Endothelial cell of umbilical vein (primary cell): ENCODE data around the gene ATP2A2.

Source experiments
- EZH2 ChIP-seq: IDR thresholded peaks from 2 replicates; pipeline ENCODE4 v1.6.1; 2012; ENCODE audit warnings: borderline replicate concordance, low read depth, mild to moderate bottlenecking, moderate library complexity, low read length, inconsistent platforms; ENCODE audit not compliant: severe bottlenecking
- FOS ChIP-seq: IDR thresholded peaks from 2 replicates; pipeline ENCODE4 v1.6.1; 2011; ENCODE audit warnings: mild to moderate bottlenecking, low read length, moderate library complexity, borderline replicate concordance; ENCODE audit not compliant: insufficient read depth
- MYC ChIP-seq: IDR thresholded peaks from one replicate; pipeline ENCODE4 v1.6.1; 2011; ENCODE audit warnings: mild to moderate bottlenecking, low read depth, low read length
- POLR2A ChIP-seq: IDR thresholded peaks from 2 replicates; pipeline ENCODE4 v1.6.1; 2012; ENCODE audit warnings: low read depth, mild to moderate bottlenecking, control low read depth, low read length
- POLR2AphosphoS5 ChIP-seq: IDR thresholded peaks from 2 replicates; pipeline ENCODE4 v1.6.1; 2012; ENCODE audit warnings: low read depth, mild to moderate bottlenecking, control low read depth, low read length, moderate library complexity; ENCODE audit not compliant: insufficient read depth
- TF ChIP-seq, protein P1 (sequence below), 2 donors: IDR thresholded peaks; 1 replicate in 1 of 2; 2 replicates in 1 of 2; pipeline ENCODE4 v1.5.1; 2011; ENCODE audit warnings: low read length in 2 of 2, mild to moderate bottlenecking in 2 of 2, moderate library complexity in 2 of 2, control low read depth in 1 of 2, inconsistent platforms in 1 of 2, low read depth in 1 of 2; ENCODE audit not compliant: insufficient read depth in 1 of 2; ENCODE audit errors: extremely low read depth in 1 of 2
- TF ChIP-seq, protein P2 (sequence below): IDR thresholded peaks from 2 replicates; pipeline ENCODE4 v1.6.1; 2011; ENCODE audit not compliant: insufficient read depth, insufficient read length

DNA sequence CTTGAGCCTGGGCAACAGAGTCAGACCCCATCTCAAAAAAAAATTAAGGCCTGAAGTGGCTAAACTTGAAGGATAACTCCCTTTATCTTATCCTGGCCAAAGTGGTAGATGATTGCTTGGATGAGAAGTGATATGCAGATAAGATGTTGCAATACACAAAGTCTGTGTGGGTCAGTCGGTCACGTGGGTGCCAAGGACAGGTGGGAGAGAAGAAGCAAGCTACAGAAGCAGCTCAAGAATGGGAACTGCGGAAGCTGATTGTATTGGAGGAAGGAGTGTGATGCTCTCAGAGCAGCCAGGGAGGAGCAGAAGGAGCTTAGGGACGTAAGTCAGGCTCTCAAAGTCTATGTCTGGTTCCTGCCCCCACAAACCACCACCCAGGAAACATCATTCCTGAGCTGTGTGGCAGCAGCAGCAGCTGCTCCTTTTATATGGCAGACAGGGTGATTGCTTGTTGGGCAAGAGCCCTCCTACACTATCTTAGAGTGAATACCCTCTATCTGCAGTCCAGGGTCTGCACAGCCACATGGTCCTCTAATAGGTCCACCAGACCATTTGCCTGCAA, 54.5 kb downstream of the ATP2A2 start:
- TF ChIP-seq, protein P1, sequence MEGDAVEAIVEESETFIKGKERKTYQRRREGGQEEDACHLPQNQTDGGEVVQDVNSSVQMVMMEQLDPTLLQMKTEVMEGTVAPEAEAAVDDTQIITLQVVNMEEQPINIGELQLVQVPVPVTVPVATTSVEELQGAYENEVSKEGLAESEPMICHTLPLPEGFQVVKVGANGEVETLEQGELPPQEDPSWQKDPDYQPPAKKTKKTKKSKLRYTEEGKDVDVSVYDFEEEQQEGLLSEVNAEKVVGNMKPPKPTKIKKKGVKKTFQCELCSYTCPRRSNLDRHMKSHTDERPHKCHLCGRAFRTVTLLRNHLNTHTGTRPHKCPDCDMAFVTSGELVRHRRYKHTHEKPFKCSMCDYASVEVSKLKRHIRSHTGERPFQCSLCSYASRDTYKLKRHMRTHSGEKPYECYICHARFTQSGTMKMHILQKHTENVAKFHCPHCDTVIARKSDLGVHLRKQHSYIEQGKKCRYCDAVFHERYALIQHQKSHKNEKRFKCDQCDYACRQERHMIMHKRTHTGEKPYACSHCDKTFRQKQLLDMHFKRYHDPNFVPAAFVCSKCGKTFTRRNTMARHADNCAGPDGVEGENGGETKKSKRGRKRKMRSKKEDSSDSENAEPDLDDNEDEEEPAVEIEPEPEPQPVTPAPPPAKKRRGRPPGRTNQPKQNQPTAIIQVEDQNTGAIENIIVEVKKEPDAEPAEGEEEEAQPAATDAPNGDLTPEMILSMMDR (IDR thresholded peaks at IDR 0.05; ENCODE audit: extremely low read depth in 1 of 2, insufficient read depth in 1 of 2, low read depth in 1 of 2, low read length in 2 of 2), result no peak
- TF ChIP-seq, protein P2, sequence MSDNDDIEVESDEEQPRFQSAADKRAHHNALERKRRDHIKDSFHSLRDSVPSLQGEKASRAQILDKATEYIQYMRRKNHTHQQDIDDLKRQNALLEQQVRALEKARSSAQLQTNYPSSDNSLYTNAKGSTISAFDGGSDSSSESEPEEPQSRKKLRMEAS, result no peak
- TF ChIP-seq FOS (no peak), POLR2A (no peak), MYC (no peak), POLR2AphosphoS5 (no peak), EZH2 (no peak)
